Skin epidermis (tissue), 12 donors: ENCODE results near the gene TPR.

Experiments
- H3K27ac ChIP-seq, 21 experiments: fragments of 200-600 bp; sonication (generic) in 11 of 21; one replicate each; pipeline ENCODE4 v1.5.0; 2020; ENCODE audit warnings: mild to moderate bottlenecking in 3 of 21, inconsistent platforms in 2 of 21, moderate library complexity in 2 of 21
- H3K4me3 ChIP-seq, 7 experiments: fragments of 200-600 bp; sonication (generic) in 2 of 7; one replicate each; pipeline ENCODE4 v1.5.0; 2020; ENCODE audit warnings: inconsistent platforms in 2 of 7, mild to moderate bottlenecking in 2 of 7, moderate library complexity in 1 of 7

TPR gene

DNA sequence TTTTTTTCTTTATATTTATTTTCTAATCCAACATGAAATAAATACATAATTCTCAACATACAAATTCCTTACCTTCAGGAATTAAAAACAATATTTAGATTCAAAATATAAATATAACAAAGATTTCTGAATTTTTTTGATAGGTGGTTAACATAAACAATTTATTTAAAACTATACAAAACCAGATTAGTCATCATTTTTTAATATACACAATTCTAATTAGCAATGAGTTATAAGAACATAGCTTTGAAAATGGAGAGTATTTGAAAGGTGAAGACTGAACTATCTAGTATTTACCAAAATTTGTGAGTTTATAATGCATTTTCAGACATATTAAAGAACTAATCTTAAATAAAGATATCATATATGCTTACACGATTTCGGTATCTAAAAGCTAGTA, 37.5 kb downstream of the TPR start:
- no peak overlapping the region for H3K27ac ChIP-seq
- no peak overlapping the region for H3K4me3 ChIP-seq

DNA sequence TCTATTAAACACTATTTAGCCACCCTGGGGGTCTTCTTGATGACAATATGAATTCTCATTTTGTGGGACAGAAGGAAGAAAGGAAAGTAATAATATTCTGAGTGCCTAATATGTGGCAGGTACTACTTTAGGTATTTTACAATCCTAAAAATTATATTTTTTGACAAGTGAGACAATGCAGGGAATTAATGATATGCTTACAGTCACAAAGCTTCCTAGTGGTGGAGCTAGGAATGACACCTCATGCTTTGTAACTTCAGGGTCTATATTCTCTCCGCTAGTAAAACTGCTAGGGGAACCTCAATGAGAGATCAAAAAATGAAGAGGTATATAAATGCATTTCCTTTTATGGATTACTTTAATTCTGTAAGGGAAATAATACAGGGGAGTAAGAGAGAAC, 44.3 kb downstream of the TPR start:
- H3K4me3 ChIP-seq, result no peak overlapping the region
- no peak overlapping the region for H3K27ac ChIP-seq

DNA sequence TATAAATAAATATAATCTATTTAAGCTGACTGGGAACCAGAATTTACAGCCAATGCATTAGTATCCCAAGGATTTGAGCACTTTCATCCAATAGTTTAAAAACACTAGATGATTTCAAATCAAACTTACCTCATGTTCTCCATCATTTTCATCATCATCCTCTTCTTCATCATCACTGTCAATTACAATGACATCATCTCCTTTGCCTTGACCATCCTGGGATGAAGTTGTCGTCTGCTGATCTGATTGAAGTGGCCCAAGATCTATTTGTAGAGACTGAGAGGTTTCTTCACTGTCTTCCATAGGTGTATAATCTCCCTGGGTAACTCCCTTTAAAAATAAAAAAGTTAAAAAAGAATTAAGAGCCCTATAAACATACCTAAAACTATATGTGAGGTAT, 47.7 kb downstream of the TPR start:
- Histone ChIP-seq H3K27ac (no peak overlapping the region), H3K4me3 (no peak overlapping the region)

DNA sequence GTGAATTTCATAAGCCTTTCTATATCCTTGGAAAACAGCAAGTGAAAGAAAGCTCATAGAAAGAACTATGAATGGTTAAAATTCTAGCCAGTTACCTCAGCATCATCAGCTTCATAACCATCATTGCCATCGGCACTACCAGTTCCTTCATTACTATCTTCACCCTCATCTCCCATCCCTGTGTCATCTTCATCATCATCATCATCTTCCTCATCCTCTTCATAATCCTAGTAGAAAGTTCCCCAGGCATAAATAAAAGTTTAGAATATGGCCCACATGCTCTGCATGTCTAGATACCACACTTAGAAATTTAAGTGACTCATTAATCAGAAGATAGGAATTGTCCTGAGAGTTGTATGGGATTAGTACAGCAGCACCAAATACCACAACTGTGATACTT, 49.0 kb downstream of the TPR start:
- H3K4me3 ChIP-seq, result no peak overlapping the region
- H3K27ac ChIP-seq, result no peak overlapping the region

DNA sequence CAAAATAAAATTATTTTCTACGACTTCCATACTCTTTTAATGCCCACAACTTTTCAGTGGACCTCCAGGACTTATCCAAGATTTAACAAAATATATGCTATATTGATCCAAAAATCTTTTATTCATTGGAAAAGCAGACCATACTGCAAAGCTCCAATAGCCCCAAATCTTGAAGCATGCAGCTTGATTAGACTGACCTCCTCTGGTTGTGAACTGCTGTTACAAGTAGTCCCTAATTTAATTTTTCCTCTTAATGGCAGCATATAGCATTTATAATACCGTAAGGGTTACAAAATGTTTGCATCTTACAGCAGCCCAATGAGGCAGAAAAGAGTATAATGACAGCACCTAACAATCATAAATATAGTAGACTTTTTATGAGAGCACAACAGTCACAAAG, 49.8 kb downstream of the TPR start:
- no peak overlapping the region for H3K27ac ChIP-seq
- H3K4me3 ChIP-seq, result no peak overlapping the region

DNA sequence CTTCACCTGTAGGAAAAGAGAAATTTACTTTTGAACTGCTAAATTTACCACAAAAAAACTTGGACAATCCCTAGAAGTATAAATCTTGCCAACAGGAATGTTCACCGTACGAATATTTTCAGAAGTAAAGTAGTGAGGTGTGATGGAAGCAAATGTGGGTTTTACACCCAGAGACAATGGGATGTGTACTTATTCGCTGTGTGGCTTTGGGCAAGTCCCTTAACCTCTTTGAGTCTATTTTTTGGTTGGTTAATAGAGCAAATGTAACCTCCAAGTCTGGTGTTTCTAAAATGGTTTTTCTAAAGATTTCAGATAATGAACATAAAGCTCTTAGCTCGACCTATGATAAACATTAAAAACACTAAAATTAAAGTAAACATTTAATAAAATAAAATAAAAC, 51.2 kb downstream of the TPR start:
- no peak overlapping the region for H3K27ac ChIP-seq
- no peak overlapping the region for H3K4me3 ChIP-seq

DNA sequence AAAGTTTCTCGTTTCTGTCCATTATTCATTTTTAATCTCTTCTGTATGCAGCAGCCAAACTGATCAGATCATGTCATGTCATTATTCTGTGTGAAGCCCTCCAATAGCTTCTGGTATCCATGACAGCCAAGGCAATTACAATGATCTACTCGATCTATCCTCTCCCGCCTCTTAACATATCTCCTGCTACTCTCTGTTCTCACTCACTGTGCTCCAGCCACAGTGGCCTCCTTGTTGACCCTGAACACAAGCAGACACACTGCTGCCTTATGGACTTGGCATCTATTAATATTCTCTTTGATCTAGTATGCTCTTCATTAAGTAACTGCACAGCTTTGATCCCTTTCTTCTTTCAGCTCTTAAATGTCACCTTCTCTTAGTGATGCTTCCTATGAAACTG, 59.5 kb downstream of the TPR start:
- Histone ChIP-seq H3K4me3 (no peak overlapping the region), H3K27ac (no peak overlapping the region)

DNA sequence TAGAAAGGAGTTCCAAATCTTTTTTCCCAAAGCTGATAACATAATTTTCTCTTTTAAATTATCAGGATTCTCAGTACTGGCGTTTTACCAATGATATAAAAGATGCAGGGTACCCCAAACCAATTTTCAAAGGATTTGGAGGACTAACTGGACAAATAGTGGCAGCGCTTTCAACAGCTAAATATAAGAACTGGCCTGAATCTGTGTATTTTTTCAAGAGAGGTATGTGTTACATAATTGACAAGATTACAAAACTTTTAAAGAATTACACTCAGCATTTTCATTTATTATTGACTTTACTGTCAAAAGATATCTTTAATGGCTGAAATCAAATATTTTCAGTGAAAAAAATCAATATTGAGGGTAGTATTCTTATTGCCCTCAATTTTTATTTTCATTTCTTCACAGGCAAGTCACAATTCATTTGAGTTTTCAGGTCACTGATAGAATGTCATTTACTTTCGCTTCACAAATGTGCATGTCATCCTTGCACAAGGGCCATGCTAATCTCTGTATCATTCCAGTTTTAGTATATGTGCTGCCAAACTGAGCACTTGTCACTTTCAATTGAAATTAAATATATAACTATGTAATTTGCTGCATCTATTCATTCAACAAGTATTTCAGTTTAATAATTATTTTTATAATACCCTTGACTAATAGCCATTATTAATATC, 63.5 kb downstream of the TPR start:
- no peak overlapping the region for H3K27ac ChIP-seq
- no peak overlapping the region for H3K4me3 ChIP-seq

DNA sequence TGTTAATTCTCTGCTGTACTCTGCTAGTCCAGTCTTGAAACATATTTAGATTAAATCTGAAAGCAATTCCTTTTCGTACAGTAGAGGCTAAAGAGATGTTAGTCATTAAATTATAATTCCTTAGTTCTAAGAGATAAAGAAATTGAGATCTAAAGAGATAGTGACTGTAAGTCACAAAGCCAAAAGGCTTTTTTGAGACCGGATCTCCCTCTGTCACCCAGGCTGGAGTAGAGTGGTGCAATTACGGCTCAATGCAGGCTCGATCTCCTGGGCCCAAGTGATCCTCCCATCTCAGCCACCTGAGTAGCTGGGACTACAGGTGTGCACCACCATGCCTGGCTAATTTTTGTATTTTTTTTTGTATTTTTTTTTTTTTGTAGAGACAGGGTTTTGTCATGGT, 64.7 kb downstream of the TPR start:
- no peak overlapping the region for H3K27ac ChIP-seq
- H3K4me3 ChIP-seq, result no peak overlapping the region

DNA sequence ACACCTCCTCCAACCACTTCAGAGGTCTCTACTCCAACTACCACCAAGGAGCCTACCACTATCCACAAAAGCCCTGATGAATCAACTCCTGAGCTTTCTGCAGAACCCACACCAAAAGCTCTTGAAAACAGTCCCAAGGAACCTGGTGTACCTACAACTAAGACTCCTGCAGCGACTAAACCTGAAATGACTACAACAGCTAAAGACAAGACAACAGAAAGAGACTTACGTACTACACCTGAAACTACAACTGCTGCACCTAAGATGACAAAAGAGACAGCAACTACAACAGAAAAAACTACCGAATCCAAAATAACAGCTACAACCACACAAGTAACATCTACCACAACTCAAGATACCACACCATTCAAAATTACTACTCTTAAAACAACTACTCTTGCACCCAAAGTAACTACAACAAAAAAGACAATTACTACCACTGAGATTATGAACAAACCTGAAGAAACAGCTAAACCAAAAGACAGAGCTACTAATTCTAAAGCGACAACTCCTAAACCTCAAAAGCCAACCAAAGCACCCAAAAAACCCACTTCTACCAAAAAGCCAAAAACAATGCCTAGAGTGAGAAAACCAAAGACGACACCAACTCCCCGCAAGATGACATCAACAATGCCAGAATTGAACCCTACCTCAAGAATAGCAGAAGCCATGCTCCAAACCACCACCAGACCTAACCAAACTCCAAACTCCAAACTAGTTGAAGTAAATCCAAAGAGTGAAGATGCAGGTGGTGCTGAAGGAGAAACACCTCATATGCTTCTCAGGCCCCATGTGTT, 66.6 kb downstream of the TPR start:
- Histone ChIP-seq H3K4me3 (no peak overlapping the region), H3K27ac (no peak overlapping the region)

DNA sequence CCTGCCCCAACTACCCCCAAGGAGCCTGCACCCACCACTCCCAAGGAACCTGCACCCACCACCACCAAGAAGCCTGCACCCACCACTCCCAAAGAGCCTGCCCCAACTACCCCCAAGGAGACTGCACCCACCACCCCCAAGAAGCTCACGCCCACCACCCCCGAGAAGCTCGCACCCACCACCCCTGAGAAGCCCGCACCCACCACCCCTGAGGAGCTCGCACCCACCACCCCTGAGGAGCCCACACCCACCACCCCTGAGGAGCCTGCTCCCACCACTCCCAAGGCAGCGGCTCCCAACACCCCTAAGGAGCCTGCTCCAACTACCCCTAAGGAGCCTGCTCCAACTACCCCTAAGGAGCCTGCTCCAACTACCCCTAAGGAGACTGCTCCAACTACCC, 67.6 kb downstream of the TPR start:
- Histone ChIP-seq H3K4me3 (no peak overlapping the region), H3K27ac (no peak overlapping the region)

DNA sequence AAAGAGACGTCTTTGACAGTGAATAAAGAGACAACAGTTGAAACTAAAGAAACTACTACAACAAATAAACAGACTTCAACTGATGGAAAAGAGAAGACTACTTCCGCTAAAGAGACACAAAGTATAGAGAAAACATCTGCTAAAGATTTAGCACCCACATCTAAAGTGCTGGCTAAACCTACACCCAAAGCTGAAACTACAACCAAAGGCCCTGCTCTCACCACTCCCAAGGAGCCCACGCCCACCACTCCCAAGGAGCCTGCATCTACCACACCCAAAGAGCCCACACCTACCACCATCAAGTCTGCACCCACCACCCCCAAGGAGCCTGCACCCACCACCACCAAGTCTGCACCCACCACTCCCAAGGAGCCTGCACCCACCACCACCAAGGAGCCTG, 68.5 kb downstream of the TPR start:
- no peak overlapping the region for H3K27ac ChIP-seq
- H3K4me3 ChIP-seq, result no peak overlapping the region

DNA sequence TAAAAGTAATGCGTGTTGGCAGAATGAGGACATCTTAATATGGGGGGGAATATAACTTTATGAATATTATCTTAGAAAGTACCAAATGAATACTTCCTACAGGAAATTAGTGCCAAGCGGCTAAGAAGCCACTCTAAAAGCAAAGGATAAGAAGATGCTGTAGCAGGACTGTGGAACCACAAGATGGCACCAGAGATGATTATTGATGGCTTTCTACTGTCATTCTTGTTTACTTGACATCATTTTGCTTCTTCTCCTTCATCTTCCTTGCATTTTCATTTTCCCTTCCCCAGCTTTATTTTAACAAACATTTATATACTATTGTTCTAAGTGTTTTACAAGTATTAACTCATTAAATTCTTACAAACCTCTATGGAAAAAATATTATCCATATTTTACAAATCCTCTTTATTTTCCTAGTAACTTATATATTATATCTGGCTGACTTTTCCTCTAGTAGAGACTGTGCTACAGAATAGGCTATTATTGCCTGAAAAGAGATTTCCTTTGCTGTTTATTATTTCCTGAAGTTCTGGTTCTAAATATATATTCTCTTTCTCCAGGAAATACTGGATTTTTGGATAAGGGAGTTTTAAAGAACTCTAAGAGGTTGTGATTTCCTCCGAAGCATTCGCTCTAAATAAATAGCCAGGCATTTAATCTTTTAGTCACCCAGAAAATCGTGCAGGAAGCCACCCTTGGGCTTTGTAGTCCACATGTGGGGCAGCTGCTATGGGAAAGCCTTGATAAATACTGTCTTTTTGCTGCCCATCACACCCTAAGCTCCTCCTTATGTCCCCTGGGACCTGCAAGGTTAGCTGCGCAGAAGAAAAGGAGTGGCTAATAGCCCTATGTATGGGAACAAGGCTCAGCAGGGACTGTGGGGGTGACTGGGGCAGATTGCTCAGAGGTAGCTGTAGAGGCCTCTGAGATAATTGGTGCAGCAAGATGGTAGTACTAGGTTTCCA, 69.8 kb downstream of the TPR start:
- H3K27ac ChIP-seq, result no peak overlapping the region

DNA sequence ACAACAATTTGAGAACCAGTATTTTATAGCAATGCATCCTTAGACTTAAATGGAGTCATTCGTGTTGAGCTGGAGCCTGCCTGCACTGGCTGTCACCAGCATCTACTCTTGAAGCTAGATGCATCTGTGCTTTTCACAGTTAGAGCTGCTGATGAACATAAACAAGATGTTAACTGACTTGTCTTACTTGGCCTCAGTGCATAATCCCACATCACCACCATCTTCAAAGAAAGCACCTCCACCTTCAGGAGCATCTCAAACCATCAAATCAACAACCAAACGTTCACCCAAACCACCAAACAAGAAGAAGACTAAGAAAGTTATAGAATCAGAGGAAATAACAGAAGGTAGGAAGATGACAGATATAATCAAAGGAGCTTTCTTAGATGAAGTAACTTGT, 71.1 kb downstream of the TPR start:
- Histone ChIP-seq H3K27ac (no peak overlapping the region), H3K4me3 (no peak overlapping the region)

More for the DNA sequence above, 69.8 kb downstream of the TPR start:
- H3K4me3 ChIP-seq, result no peak overlapping the region

DNA sequence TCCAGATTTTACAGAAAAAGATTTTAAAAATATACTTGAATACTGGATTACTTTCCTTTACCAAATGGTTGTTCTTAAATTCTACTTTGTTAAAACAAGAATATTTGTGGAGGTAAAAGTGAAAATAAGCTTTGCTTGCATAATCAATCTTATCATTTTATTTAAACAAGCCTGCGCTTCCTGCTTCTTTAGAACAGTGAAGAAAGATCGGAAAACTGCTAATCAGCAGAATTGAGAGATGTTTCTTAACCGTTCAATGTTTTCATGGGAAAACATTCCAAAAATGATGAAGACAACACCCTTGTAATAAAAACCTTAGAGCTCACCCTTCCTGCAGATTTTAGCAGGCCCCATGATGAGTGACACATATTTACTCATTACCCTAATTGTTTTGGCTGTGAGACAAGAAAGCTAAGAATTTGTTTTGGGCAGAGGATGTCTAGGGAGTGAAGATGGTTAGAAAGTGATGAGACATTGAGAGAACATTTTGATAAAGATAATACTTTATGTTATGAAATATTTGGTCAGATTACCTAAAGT, 72.6 kb downstream of the TPR start:
- H3K27ac ChIP-seq, result no peak overlapping the region
- H3K4me3 ChIP-seq, result no peak overlapping the region

DNA sequence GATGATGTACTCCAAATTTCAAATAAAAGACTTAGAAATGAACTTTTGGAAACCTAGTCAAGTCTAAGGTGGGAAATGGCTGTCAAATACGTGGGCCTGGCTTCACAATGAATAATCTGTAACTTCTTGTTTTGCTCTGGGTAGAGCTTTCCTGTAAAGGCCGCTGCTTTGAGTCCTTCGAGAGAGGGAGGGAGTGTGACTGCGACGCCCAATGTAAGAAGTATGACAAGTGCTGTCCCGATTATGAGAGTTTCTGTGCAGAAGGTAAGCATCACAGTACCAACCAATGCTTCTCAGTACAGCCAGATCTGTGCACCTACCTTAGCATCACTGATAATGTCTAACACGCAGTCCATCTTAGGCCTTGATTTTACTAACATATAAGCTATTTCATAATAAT, 73.6 kb downstream of the TPR start:
- no peak overlapping the region for H3K27ac ChIP-seq
- H3K4me3 ChIP-seq, result no peak overlapping the region

DNA sequence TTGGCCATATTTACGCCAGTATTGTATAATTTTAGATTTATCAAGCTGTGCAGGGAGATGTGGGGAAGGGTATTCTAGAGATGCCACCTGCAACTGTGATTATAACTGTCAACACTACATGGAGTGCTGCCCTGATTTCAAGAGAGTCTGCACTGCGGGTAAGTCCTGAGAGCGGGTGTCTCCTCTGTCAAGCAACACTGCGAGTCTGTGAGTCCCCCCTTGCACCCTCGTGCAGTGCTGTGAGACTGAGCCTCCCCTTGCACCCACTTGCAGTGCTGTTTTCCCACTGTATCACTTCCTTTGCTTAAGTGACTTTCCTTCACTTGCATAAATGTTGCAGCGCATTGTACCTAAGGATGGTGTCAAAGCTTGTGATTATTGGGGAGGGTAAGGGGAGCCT, 75.0 kb downstream of the TPR start:
- Histone ChIP-seq H3K4me3 (no peak overlapping the region), H3K27ac (no peak overlapping the region)

DNA sequence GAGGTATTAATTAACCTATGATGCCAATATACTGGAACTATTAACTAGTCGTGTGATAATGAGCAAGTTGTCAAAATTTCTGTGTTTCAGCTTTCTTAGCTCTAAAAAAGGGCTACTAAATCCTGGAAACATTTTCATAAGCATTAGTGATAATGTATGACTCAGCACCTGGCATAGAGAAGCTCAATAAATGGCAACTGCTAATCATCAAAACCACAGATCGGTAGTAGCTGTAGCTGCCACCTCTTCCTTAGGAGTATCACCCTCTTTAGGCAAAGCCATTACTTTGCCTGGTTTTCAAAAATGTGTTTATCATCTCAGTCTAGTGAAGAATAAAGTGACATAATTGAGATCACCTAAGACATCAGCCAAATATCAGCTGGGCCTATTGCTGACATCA, 75.5 kb downstream of the TPR start:
- Histone ChIP-seq H3K4me3 (no peak overlapping the region), H3K27ac (no peak overlapping the region)

DNA sequence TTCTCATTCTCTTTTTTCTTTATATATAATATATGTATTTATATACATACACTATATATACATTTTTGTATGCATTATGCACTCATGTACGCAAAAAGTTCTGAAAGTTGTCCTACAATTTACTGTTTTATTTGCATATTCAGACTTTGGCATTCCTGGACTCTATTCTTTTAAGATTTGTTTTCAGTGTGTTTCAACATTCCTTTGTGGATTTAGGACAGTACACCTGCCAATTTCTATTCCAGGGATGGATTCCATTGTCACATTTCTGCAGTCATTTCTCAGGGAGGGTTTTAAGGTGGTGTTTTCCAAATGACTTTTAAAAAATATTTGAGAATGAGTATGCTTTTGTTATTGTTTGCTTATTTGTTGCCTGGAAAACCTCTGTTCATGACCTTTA, 76.2 kb downstream of the TPR start:
- no peak overlapping the region for H3K4me3 ChIP-seq
- no peak overlapping the region for H3K27ac ChIP-seq

DNA sequence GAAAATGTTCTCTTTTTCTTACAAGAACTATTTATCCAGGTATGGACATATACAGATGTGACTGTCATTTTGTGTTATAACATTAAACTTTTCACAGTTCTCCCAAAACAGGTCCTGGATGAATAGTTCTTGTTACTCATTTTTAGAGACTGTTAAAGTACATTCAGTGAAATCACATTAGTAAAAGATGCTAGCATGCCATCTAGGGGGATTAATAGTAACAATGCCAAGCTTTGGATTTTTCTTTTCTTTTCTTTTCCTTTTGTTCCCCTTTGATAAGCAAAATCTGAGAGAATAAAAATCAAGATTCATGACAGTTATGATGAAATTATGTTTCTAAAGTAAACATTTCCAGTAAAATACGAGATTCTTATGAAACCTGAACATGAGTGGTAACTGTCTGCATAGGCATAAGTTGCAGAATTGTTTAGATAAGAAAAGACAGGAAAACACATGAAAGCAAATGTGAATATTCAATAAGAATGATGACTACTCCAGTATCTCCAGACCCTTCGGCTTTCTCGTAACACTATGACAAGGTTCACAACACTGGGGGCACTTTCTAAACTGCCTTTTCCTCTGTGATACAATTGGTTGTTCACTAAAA, 77.5 kb downstream of the TPR start:
- Histone ChIP-seq H3K27ac (no peak overlapping the region), H3K4me3 (no peak overlapping the region)
